T-helper 1 cell treated with Interleukin-12 subunit alpha and Interleukin-12 subunit beta and Interleukin-4 antibody, amounts not matched to agents 30 μg/mL and 1 μg/mL, for 36 hours (primary cell): ENCODE results near the gene FLAD1.
"Not testable (repeated sequence)": the region's sequence is repeated elsewhere in the genome, so short reads cannot be mapped to it uniquely, and the experiment has no call there.

Source experiments
- H3K27ac Mint-ChIP-seq: one replicate; pipeline ENCODE4 v1.8.0; 2021; ENCODE audit warnings: mild to moderate bottlenecking, mixed read lengths
- H3K27me3 Mint-ChIP-seq: one replicate; pipeline ENCODE4 v1.8.0; 2021; ENCODE audit warnings: low read depth, mixed read lengths
- H3K36me3 Mint-ChIP-seq: one replicate; pipeline ENCODE4 v1.8.0; 2021; ENCODE audit warnings: low read depth, mixed read lengths
- H3K4me1 Mint-ChIP-seq: one replicate; pipeline ENCODE4 v1.8.0; 2021; ENCODE audit warnings: low read depth, mixed read lengths
- H3K4me3 Mint-ChIP-seq: one replicate; pipeline ENCODE4 v1.8.0; 2021; ENCODE audit warnings: mild to moderate bottlenecking, moderate library complexity, mixed read lengths
- H3K9me3 Mint-ChIP-seq: one replicate; pipeline ENCODE4 v1.8.0; 2021; ENCODE audit warnings: mixed read lengths

Gene FLAD1

GRCh38 chr1:154969860-154970452 lies 13.2 kb upstream of the FLAD1 start:
- H3K9me3 Mint-ChIP-seq = no peaks in the 10 kb centered on the region
- H3K27ac Mint-ChIP-seq = no peak overlapping the region
- H3K4me3 Mint-ChIP-seq = no peak overlapping the region
- peaks cover 42% of the 10 kb centered on the region for H3K36me3 Mint-ChIP-seq
- H3K4me1 Mint-ChIP-seq = peaks cover 29% of the 10 kb centered on the region
- no peaks in the 10 kb centered on the region for H3K27me3 Mint-ChIP-seq

- H3K4me3 Mint-ChIP-seq = peak within 1 kb of the TSS; percentile 52
- H3K27me3 Mint-ChIP-seq = no peaks in the 10 kb centered on the region
Observed at GRCh38 chr1:154970631-154971340, 12.4 kb upstream of the FLAD1 start, which contains the start of gene SHC1. TSS of gene SHC1 (minus strand) at chr1:154970747. CDS start at chr1:154970526, 221 bp downstream.

GRCh38 chr1:154971341-154971998 lies 11.7 kb upstream of the FLAD1 start:
- Mint-ChIP-seq H3K36me3 (peaks cover 35% of the 10 kb centered on the region), H3K9me3 (no peaks in the 10 kb centered on the region), H3K4me3 (peak overlapping the region; percentile 52), H3K27ac (peak overlapping the region; percentile 74), H3K27me3 (no peaks in the 10 kb centered on the region), H3K4me1 (peaks cover 29% of the 10 kb centered on the region)

More at GRCh38 chr1:154970631-154971340, 12.4 kb upstream of the FLAD1 start, which contains the start of gene SHC1:
- H3K4me1 Mint-ChIP-seq = peaks cover 29% of the 10 kb centered on the region
- peak within 1 kb of the TSS; percentile 78 for H3K27ac Mint-ChIP-seq
- H3K9me3 Mint-ChIP-seq = no peaks in the 10 kb centered on the region
- H3K36me3 Mint-ChIP-seq = peaks cover 35% of the 10 kb centered on the region

GRCh38 chr1:154972213-154972516 lies 11.0 kb upstream of the FLAD1 start:
- Mint-ChIP-seq H3K27ac (no peak overlapping the region), H3K9me3 (no peaks in the 10 kb centered on the region), H3K27me3 (no peaks in the 10 kb centered on the region), H3K4me1 (peaks cover 29% of the 10 kb centered on the region), H3K36me3 (peaks cover 30% of the 10 kb centered on the region), H3K4me3 (no peak overlapping the region)

- Mint-ChIP-seq H3K27ac (no peak overlapping the region), H3K9me3 (no peaks in the 10 kb centered on the region), H3K4me1 (peaks cover 33% of the 10 kb centered on the region), H3K36me3 (peaks cover 24% of the 10 kb centered on the region), H3K4me3 (no peak overlapping the region), H3K27me3 (no peaks in the 10 kb centered on the region)
Observed at GRCh38 chr1:154972517-154973343, 10.4 kb upstream of the FLAD1 start.

- H3K4me3 Mint-ChIP-seq = no peak overlapping the region
- no peak overlapping the region for H3K27ac Mint-ChIP-seq
- peaks cover 19% of the 10 kb centered on the region for H3K36me3 Mint-ChIP-seq
- H3K27me3 Mint-ChIP-seq = no peaks in the 10 kb centered on the region
- H3K9me3 Mint-ChIP-seq = no peaks in the 10 kb centered on the region
- peaks cover 32% of the 10 kb centered on the region for H3K4me1 Mint-ChIP-seq
Observed at GRCh38 chr1:154973344-154974101, 9.6 kb upstream of the FLAD1 start.

GRCh38 chr1:154974102-154974807 lies 8.9 kb upstream of the FLAD1 start, which contains the start of gene CKS1B:
TSS of gene CKS1B (plus strand) at chr1:154974681. CDS start at chr1:154974746, 65 bp downstream.
- no peaks in the 10 kb centered on the region for H3K9me3 Mint-ChIP-seq
- no peak within 1 kb of the TSS for H3K4me3 Mint-ChIP-seq
- H3K36me3 Mint-ChIP-seq = peaks cover 20% of the 10 kb centered on the region
- H3K27me3 Mint-ChIP-seq = no peaks in the 10 kb centered on the region
- H3K4me1 Mint-ChIP-seq = peaks cover 28% of the 10 kb centered on the region
- no peak within 1 kb of the TSS for H3K27ac Mint-ChIP-seq

GRCh38 chr1:154974808-154975408 lies 8.2 kb upstream of the FLAD1 start:
- H3K4me3 Mint-ChIP-seq = no peak overlapping the region
- no peak overlapping the region for H3K27ac Mint-ChIP-seq
- H3K4me1 Mint-ChIP-seq = peaks cover 28% of the 10 kb centered on the region
- H3K36me3 Mint-ChIP-seq = peaks cover 18% of the 10 kb centered on the region
- no peaks in the 10 kb centered on the region for H3K9me3 Mint-ChIP-seq
- H3K27me3 Mint-ChIP-seq = no peaks in the 10 kb centered on the region

GRCh38 chr1:154975409-154976059 lies 7.6 kb upstream of the FLAD1 start:
- Mint-ChIP-seq H3K27me3 (no peaks in the 10 kb centered on the region), H3K4me1 (peaks cover 28% of the 10 kb centered on the region), H3K27ac (no peak overlapping the region), H3K4me3 (no peak overlapping the region), H3K36me3 (peaks cover 18% of the 10 kb centered on the region), H3K9me3 (no peaks in the 10 kb centered on the region)

- H3K36me3 Mint-ChIP-seq = peaks cover 12% of the 10 kb centered on the region
- H3K4me1 Mint-ChIP-seq = peaks cover 19% of the 10 kb centered on the region
- H3K9me3 Mint-ChIP-seq, H3K27me3 Mint-ChIP-seq: not testable (repeated sequence)
- peak overlapping the region; percentile 52 for H3K27ac Mint-ChIP-seq
- H3K4me3 Mint-ChIP-seq = peak overlapping the region; percentile 29
Observed at GRCh38 chr1:154977762-154978161, 5.4 kb upstream of the FLAD1 start.

GRCh38 chr1:154978360-154978759 lies 4.8 kb upstream of the FLAD1 start:
- H3K36me3 Mint-ChIP-seq = peaks cover 12% of the 10 kb centered on the region
- H3K4me1 Mint-ChIP-seq = peaks cover 16% of the 10 kb centered on the region
- H3K27me3 Mint-ChIP-seq = no peaks in the 10 kb centered on the region
- no peak overlapping the region for H3K27ac Mint-ChIP-seq
- H3K9me3 Mint-ChIP-seq = no peaks in the 10 kb centered on the region
- H3K4me3 Mint-ChIP-seq = no peak overlapping the region

- no peaks in the 10 kb centered on the region for H3K9me3 Mint-ChIP-seq
- peaks cover 12% of the 10 kb centered on the region for H3K36me3 Mint-ChIP-seq
- H3K4me1 Mint-ChIP-seq = peaks cover 22% of the 10 kb centered on the region
- H3K27me3 Mint-ChIP-seq = no peaks in the 10 kb centered on the region
- H3K27ac Mint-ChIP-seq = peak overlapping the region; percentile 20
- H3K4me3 Mint-ChIP-seq = no peak overlapping the region
Observed at GRCh38 chr1:154982341-154982740, 803 bp upstream of the FLAD1 start.
